ENCODE results near the gene SEC14L3. TPM values are rescaled to one million over a fixed set of nuclear protein-coding genes. Genes with fewer than 3 reads are reported as not detected.

SEC14L3 gene
- total RNA-seq, 1 experiment from 2014 or later = not detected

GRCh38 chr22:30488121-30488520 is 16.3 kb upstream of the SEC14L3 start:
- H3K4me1 Mint-ChIP-seq = no peaks in the 10 kb centered on the region
- POLR2A ChIA-PET = no interaction called here
- H3K36me3 Mint-ChIP-seq = no peaks in the 10 kb centered on the region
- DNase-seq (ENCODE audit: low spot score) (no peak), ATAC-seq (no peak)
- no peak overlapping the region for H3K27ac Mint-ChIP-seq
- no peak overlapping the region for H3K4me3 Mint-ChIP-seq
- TF ChIP-seq ZNF671 (CRISPR knock-in tag; IDR thresholded peaks at IDR 0.05) = no peak
- TF ChIP-seq RELA (CRISPR knock-in tag; IDR thresholded peaks at IDR 0.05; ENCODE audit: borderline replicate concordance) = no peak
- no peak for TF ChIP-seq E2F1 (CRISPR knock-in tag; IDR thresholded peaks at IDR 0.05)
- TF ChIP-seq ZNF138 (CRISPR knock-in tag; conservative IDR thresholded peaks at IDR 0.05) = no peak
- TF ChIP-seq CDX4 (CRISPR knock-in tag; IDR thresholded peaks at IDR 0.05; ENCODE audit: borderline replicate concordance) = no peak
- no peak for TF ChIP-seq ZSCAN18 (CRISPR knock-in tag; IDR thresholded peaks at IDR 0.05)
- no peak for TF ChIP-seq FOXJ3 (CRISPR knock-in tag; IDR thresholded peaks at IDR 0.05; ENCODE audit: borderline replicate concordance)
- TF ChIP-seq STAT6 (CRISPR knock-in tag; conservative IDR thresholded peaks at IDR 0.05; ENCODE audit: low read depth) = no peak
- no peak for TF ChIP-seq ESRRA (CRISPR knock-in tag; IDR thresholded peaks at IDR 0.05; ENCODE audit: borderline replicate concordance)
- no peak for TF ChIP-seq MLX (CRISPR knock-in tag; IDR thresholded peaks at IDR 0.05)
- no peak for TF ChIP-seq ATF1 (CRISPR knock-in tag; IDR thresholded peaks at IDR 0.05)
- TF ChIP-seq HMGA2 (CRISPR knock-in tag; IDR thresholded peaks at IDR 0.05) = no peak
- TF ChIP-seq GTF2I (CRISPR knock-in tag; conservative IDR thresholded peaks at IDR 0.05) = no peak
- TF ChIP-seq ELF4 (CRISPR knock-in tag; IDR thresholded peaks at IDR 0.05; ENCODE audit: low read depth) = no peak
- no peak for TF ChIP-seq GABPB1 (CRISPR knock-in tag; IDR thresholded peaks at IDR 0.05)
- H3K9me3 Mint-ChIP-seq = no peaks in the 10 kb centered on the region
- H3K27me3 Mint-ChIP-seq (ENCODE audit: low read depth) = peaks cover 2% of the 10 kb centered on the region; the same call in 1 of the 2 replicates
- CTCF ChIA-PET = interaction anchor here (0.9 to 1.6 kb wide), 7 partner anchors 12 to 114 kb away, joined by 3 to 5 read pairs (median 3); no protein-coding TSS in a partner anchor

- Mint-ChIP-seq H3K4me3 (no peak overlapping the region), H3K4me1 (no peaks in the 10 kb centered on the region), H3K27me3 (ENCODE audit: low read depth) (peaks cover 2% of the 10 kb centered on the region; the same call in 1 of the 2 replicates), H3K36me3 (no peaks in the 10 kb centered on the region), H3K27ac (no peak overlapping the region), H3K9me3 (no peaks in the 10 kb centered on the region)
- ChIA-PET CTCF (interaction anchor here (1.1 to 2.8 kb wide), 6 partner anchors 42 to 115 kb away, joined by 3 to 38 read pairs (median 6); partner anchors contain the start of gene MTFP1), POLR2A (no interaction called here)
- DNase-seq (ENCODE audit: low spot score) (no peak), ATAC-seq (no peak)
- TF ChIP-seq TEAD1 (CRISPR knock-in tag; IDR thresholded peaks at IDR 0.05) (no peak), ARID4B (CRISPR knock-in tag; IDR thresholded peaks at IDR 0.05; ENCODE audit: borderline replicate concordance) (no peak), TCF7 (CRISPR knock-in tag; IDR thresholded peaks at IDR 0.05; ENCODE audit: low read depth) (no peak), CDX4 (CRISPR knock-in tag; IDR thresholded peaks at IDR 0.05; ENCODE audit: borderline replicate concordance) (no peak), USF1 (CRISPR knock-in tag; IDR thresholded peaks at IDR 0.05) (no peak), E2F5 (CRISPR knock-in tag; IDR thresholded peaks at IDR 0.05) (no peak)
These were observed 14.9 kb upstream of the SEC14L3 start for GRCh38 chr22:30486661-30487115.

Data from WTC11 (cell line).